ENCODE measurements around the gene PIN4. TPM values are rescaled to one million over a fixed set of nuclear protein-coding genes. Genes with fewer than 3 reads are reported as not detected.

The PIN4 gene
- polyA plus RNA-seq, 2 of the 4 experiments (the other 2 are of a cell fraction): 43.4 to 105 TPM

DNA sequence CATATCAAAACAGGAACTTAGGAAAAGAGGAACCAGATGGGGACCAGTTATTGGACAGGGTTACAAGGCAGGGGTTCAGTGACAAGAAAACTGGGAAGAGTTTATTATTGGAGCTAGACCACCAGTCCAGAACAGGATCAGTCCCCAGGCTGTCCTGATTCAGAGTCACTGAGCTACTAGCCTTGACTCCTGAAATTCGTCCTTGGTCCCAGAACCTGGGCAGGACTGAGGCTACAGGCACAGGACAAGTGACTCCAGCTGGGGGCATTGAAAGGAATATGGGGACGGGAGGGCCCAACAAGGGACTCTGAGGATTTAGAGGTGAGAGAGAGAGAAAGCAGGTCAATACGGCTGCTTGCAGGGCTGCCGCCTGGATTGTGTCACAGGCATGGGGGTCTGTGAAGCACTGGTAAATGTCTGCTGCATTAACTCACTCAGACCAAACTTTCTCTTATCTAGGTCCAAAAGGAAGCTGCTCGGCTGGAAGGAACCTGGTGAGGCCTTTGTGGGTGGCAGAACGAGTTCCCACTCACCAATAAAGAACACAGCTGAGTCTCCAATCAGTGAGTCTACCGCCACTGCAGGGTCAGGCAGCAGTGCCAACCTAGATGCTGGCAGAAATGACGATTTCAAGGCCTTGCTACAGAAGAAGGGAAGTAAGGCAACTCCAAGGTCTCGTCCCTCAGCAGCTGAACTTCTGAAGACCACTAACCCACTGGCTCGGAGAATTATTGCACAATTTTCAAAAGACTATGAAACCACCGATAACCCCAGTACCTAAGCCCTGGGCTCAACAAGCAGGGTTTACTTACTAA, 38.6 kb upstream of the PIN4 start:
- POLR2A ChIA-PET: no interaction called here
- Histone ChIP-seq H3K4me2 (no peak overlapping the region), H3K4me3 (no peak overlapping the region), H3K4me1 (no peaks in the 10 kb centered on the region), H3K27ac (no peak overlapping the region), H3K9me3 (no peaks in the 10 kb centered on the region)
- TF ChIP-seq CBX8 (IDR thresholded peaks at IDR 0.05) (no peak), ZFP36 (IDR thresholded peaks at IDR 0.05; ENCODE audit: borderline replicate concordance, partially characterized antibody) (no peak), SREBF2 (IDR thresholded peaks at IDR 0.05) (no peak), GATA3 (IDR thresholded peaks at IDR 0.05; ENCODE audit: borderline replicate concordance) (no peak)
- FAIRE-seq: no peak
- no peak for ATAC-seq
- CTCF ChIA-PET: interaction anchor here (1.0 to 1.5 kb wide), 2 partner anchors 9 to 16 kb away, joined by 3 to 5 read pairs; no protein-coding TSS in a partner anchor
- no peak for DNase-seq (ENCODE audit: low read depth in 1 of 2, low spot score in 1 of 2)
- WGBS (ENCODE audit: missing lambda C conversion rate): 62% methylated on average over 10 of the region's 11 CpGs

GRCh38 chrX:72143609-72143907, 38.0 kb upstream of the PIN4 start:
- WGBS (ENCODE audit: missing lambda C conversion rate): 26% methylated on average over 2 of the region's 2 CpGs
- POLR2A ChIA-PET: no interaction called here
- H3K27ac ChIP-seq: no peak overlapping the region
- FAIRE-seq (no peak), ATAC-seq (no peak), DNase-seq (ENCODE audit: low read depth in 1 of 2, low spot score in 1 of 2) (no peak)
- H3K4me1 ChIP-seq: no peaks in the 10 kb centered on the region
- CTCF ChIA-PET: interaction anchor here (1.0 to 1.5 kb wide), 2 partner anchors 10 to 16 kb away, joined by 3 to 5 read pairs; no protein-coding TSS in a partner anchor
- TF ChIP-seq, protein P1, sequence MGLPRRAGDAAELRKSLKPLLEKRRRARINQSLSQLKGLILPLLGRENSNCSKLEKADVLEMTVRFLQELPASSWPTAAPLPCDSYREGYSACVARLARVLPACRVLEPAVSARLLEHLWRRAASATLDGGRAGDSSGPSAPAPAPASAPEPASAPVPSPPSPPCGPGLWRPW (IDR thresholded peaks at IDR 0.05): no peak
- TF ChIP-seq PBX3 (IDR thresholded peaks at IDR 0.05): no peak
- TF ChIP-seq POLR2A (IDR thresholded peaks at IDR 0.05; ENCODE audit: low read length): no peak
- TF ChIP-seq FOXS1 (CRISPR knock-in tag; IDR thresholded peaks at IDR 0.05): no peak
- TF ChIP-seq KDM5A (IDR thresholded peaks at IDR 0.05): no peak
- no peak for TF ChIP-seq CTCF (IDR thresholded peaks at IDR 0.05)
- TF ChIP-seq ZC3H11A (IDR thresholded peaks at IDR 0.05): no peak
- no peak for TF ChIP-seq HOXB13 (CRISPR knock-in tag; IDR thresholded peaks at IDR 0.05; ENCODE audit: low read depth)
- no peak for TF ChIP-seq HDAC2 (IDR thresholded peaks at IDR 0.05)
- no peak for TF ChIP-seq NR3C1 (IDR thresholded peaks at IDR 0.05)
- TF ChIP-seq GATA3 (IDR thresholded peaks at IDR 0.05; ENCODE audit: borderline replicate concordance): no peak
- no peak for TF ChIP-seq ATOH8 (CRISPR knock-in tag; IDR thresholded peaks at IDR 0.05; ENCODE audit: low read depth)
- no peak for TF ChIP-seq FOSL2 (IDR thresholded peaks at IDR 0.05)
- no peak for TF ChIP-seq FOSL2 (CRISPR knock-in tag; IDR thresholded peaks at IDR 0.05)
- TF ChIP-seq PHF8 (IDR thresholded peaks at IDR 0.05; ENCODE audit: borderline replicate concordance, low read depth): no peak
- H3K4me2 ChIP-seq: no peak overlapping the region
- H3K9me3 ChIP-seq: no peaks in the 10 kb centered on the region
- H3K4me3 ChIP-seq: no peak overlapping the region

- Histone ChIP-seq H3K27ac (no peak overlapping the region), H3K9me3 (no peaks in the 10 kb centered on the region), H3K4me2 (no peak overlapping the region), H3K4me1 (no peaks in the 10 kb centered on the region), H3K4me3 (no peak overlapping the region)
- ATAC-seq (no peak), FAIRE-seq (no peak), DNase-seq (ENCODE audit: low read depth in 1 of 2, low spot score in 1 of 2) (no peak)
- WGBS (ENCODE audit: missing lambda C conversion rate): 21% methylated on average over 2 of the region's 2 CpGs
- ChIA-PET CTCF (no interaction called here), POLR2A (no interaction called here)
- TF ChIP-seq MAFK (IDR thresholded peaks at IDR 0.05; ENCODE audit: partially characterized antibody): no peak
- TF ChIP-seq, protein P2, sequence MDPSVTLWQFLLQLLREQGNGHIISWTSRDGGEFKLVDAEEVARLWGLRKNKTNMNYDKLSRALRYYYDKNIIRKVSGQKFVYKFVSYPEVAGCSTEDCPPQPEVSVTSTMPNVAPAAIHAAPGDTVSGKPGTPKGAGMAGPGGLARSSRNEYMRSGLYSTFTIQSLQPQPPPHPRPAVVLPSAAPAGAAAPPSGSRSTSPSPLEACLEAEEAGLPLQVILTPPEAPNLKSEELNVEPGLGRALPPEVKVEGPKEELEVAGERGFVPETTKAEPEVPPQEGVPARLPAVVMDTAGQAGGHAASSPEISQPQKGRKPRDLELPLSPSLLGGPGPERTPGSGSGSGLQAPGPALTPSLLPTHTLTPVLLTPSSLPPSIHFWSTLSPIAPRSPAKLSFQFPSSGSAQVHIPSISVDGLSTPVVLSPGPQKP (IDR thresholded peaks at IDR 0.05; ENCODE audit: low read depth, low read length): no peak
- no peak for TF ChIP-seq EHMT2 (IDR thresholded peaks at IDR 0.05; ENCODE audit: low read depth)
- TF ChIP-seq CBX8 (IDR thresholded peaks at IDR 0.05): no peak
- no peak for TF ChIP-seq MAX (IDR thresholded peaks at IDR 0.05)
- TF ChIP-seq JUNB (IDR thresholded peaks at IDR 0.05): no peak
- TF ChIP-seq KDM1A (IDR thresholded peaks at IDR 0.05; ENCODE audit: low read depth): no peak
These were observed 36.4 kb upstream of the PIN4 start for GRCh38 chrX:72145181-72145580.
